SU-DHL-6 (cell line): ENCODE results near the gene NMT2.

Experiments
- H2AFZ ChIP-seq: fragments of 200-600 bp; sonication (generic); 2 replicates; pipeline ENCODE4 v1.6.1; 2014; ENCODE audit warnings: low read depth, mild to moderate bottlenecking, moderate library complexity, mixed read lengths, antibody characterized with exemption, low read length; ENCODE audit not compliant: severe bottlenecking
- H3F3A ChIP-seq: fragments of 200-600 bp; shearing (Covaris generic); 2 replicates; pipeline ENCODE4 v1.6.0; 2016; ENCODE audit warnings: antibody characterized with exemption, mild to moderate bottlenecking; ENCODE audit not compliant: insufficient read depth
- H3K27ac ChIP-seq: fragments of 200-600 bp; sonication (generic); 2 replicates; pipeline ENCODE4 v1.5.1; 2016; ENCODE audit warnings: low read depth, mild to moderate bottlenecking, low read length, moderate library complexity, mixed read lengths
- H3K27me3 ChIP-seq: fragments of 200-600 bp; sonication (generic), shearing (Covaris generic); 2 replicates; pipeline ENCODE4 v1.6.0; 2014; ENCODE audit warnings: mild to moderate bottlenecking, low read length
- H3K36me3 ChIP-seq: fragments of 200-600 bp; sonication (generic); 2 replicates; pipeline ENCODE4 v1.6.1; 2014; ENCODE audit warnings: mild to moderate bottlenecking, low read length, mixed read lengths
- H3K4me2 ChIP-seq: fragments of 300-600, 200-600 bp; shearing (Covaris generic), sonication (generic); 2 replicates; pipeline ENCODE4 v1.6.0; 2014; ENCODE audit warnings: low read length, low read depth, mild to moderate bottlenecking; ENCODE audit not compliant: poor library complexity, severe bottlenecking
- H3K4me3 ChIP-seq: fragments of 200-600 bp; sonication (generic); 2 replicates; pipeline ENCODE4 v1.5.1; 2014; ENCODE audit warnings: antibody characterized with exemption, low read length, mild to moderate bottlenecking, mixed read lengths; ENCODE audit not compliant: insufficient read depth, poor library complexity, severe bottlenecking
- H3K79me2 ChIP-seq: fragments of 200-600 bp; sonication (generic); 2 replicates; pipeline ENCODE4 v1.6.1; 2014; ENCODE audit warnings: mild to moderate bottlenecking, low read length, moderate library complexity; ENCODE audit not compliant: insufficient read depth
- H3K9ac ChIP-seq: fragments of 200-600 bp; sonication (generic); 2 replicates; pipeline ENCODE4 v1.7.0; 2014; ENCODE audit warnings: mild to moderate bottlenecking, low read length
- H3K9me2 ChIP-seq: fragments of 200-600 bp; sonication (generic); replicated peaks from 2 replicates; pipeline ENCODE4 v1.6.1; 2014; ENCODE audit warnings: low read length; ENCODE audit not compliant: insufficient read depth
- H3K9me3 ChIP-seq: fragments of 200-600 bp; sonication (generic); 2 replicates; pipeline ENCODE4 v1.6.1; 2014; ENCODE audit warnings: low read length, mixed read lengths; ENCODE audit not compliant: insufficient read depth
- H4K20me1 ChIP-seq: fragments of 200-600 bp; sonication (generic); 2 replicates; pipeline ENCODE4 v1.6.1; 2014; ENCODE audit warnings: low read depth, mild to moderate bottlenecking, antibody characterized with exemption, low read length, moderate library complexity, mixed read lengths
- CTCF ChIP-seq: fragments of 200-600 bp; sonication (generic); IDR thresholded peaks from one replicate; pipeline ENCODE4 v1.5.1; 2017; ENCODE audit warnings: antibody characterized with exemption, mild to moderate bottlenecking, low read length, moderate library complexity; ENCODE audit not compliant: insufficient read depth, poor library complexity, severe bottlenecking
- EZH2phosphoT487 ChIP-seq: fragments of 200-600 bp; sonication (generic), shearing (Covaris generic); conservative IDR thresholded peaks from 2 replicates; pipeline ENCODE4 v1.6.1; 2018; ENCODE audit warnings: mild to moderate bottlenecking, antibody characterized with exemption, low read length, moderate library complexity, mixed read lengths

NMT2 gene

DNA sequence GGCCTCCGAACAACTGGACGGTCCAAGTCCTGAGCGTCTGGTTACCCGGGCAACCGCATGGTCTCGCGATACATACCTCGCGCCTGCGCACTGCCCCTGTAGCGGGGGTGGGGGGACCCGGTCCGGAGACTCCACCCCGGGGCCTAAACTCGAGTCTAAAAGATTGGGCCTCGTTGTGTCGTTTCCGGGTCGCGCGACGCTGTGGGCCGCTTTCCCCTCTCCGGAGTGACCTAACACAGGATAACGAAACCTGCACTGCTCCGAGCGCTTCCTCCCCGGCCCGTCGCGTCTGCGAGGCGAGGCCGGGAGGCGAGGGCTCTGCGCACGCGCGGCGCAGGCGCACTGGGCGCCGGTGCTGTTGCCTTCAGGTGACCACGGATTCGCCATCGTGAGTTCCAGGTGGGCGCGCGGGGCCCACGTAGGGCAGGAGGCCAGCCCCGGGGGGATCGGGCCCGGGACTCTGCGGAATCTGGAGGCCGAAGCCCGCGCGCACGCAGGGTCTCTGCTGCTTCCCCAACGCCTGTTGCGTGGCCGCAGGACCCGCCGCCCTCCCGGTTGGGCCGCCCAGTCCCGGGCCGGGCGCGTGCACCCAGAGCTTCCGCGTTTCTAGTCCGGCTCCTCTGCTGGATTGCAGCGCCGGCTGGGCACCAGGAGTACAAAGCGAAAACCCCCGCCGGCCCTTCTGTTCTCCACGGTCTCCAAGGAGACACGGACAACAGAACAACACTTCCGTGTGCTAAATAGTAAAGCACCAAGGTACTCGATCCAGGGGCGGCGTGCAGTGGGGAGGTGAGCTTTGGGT lies 71.3 kb downstream of the NMT2 start, which contains the start of gene RPP38:
RPP38 (plus strand) TSS at position 345 of the 802 bp plus-strand sequence. CDS start 5,960 bp downstream, outside the sequence.
- Histone ChIP-seq H4K20me1 (no peaks in the 10 kb centered on the region; the same call in 1 of the 2 replicates), H3F3A (0 out of 2 replicates have a peak, but pooled peaks cover 5% of the 10 kb centered on the region), H3K79me2 (peaks cover 45% of the 10 kb centered on the region), H3K4me2 (peak within 1 kb of the TSS; percentile 80), H3K27me3 (no peaks in the 10 kb centered on the region), H2AFZ (peak within 1 kb of the TSS; percentile 96), H3K4me3 (peak within 1 kb of the TSS; percentile 86), H3K27ac (peak within 1 kb of the TSS; percentile 90), H3K9me3 (no peaks in the 10 kb centered on the region), H3K9me2 (no peaks in the 10 kb centered on the region), H3K36me3 (no peaks in the 10 kb centered on the region), H3K9ac (peak within 1 kb of the TSS; percentile 75)
- TF ChIP-seq CTCF, result no peak
- no peak for TF ChIP-seq EZH2phosphoT487

GRCh38 chr10:15096661-15097010 lies 71.9 kb downstream of the NMT2 start:
- Histone ChIP-seq H3K4me3 (peak overlapping the region; percentile 86), H3K4me2 (peak overlapping the region; percentile 80), H3K9me2 (no peaks in the 10 kb centered on the region), H3K27me3 (no peaks in the 10 kb centered on the region), H3K9ac (peak overlapping the region; percentile 75), H3K79me2 (peaks cover 42% of the 10 kb centered on the region), H3K9me3 (no peaks in the 10 kb centered on the region), H3F3A (0 out of 2 replicates have a peak, but pooled peaks cover 5% of the 10 kb centered on the region), H4K20me1 (no peaks in the 10 kb centered on the region; the same call in 1 of the 2 replicates), H3K27ac (peak overlapping the region; percentile 90), H3K36me3 (no peaks in the 10 kb centered on the region), H2AFZ (peak overlapping the region; percentile 96)
- TF ChIP-seq CTCF (no peak), EZH2phosphoT487 (no peak)

DNA sequence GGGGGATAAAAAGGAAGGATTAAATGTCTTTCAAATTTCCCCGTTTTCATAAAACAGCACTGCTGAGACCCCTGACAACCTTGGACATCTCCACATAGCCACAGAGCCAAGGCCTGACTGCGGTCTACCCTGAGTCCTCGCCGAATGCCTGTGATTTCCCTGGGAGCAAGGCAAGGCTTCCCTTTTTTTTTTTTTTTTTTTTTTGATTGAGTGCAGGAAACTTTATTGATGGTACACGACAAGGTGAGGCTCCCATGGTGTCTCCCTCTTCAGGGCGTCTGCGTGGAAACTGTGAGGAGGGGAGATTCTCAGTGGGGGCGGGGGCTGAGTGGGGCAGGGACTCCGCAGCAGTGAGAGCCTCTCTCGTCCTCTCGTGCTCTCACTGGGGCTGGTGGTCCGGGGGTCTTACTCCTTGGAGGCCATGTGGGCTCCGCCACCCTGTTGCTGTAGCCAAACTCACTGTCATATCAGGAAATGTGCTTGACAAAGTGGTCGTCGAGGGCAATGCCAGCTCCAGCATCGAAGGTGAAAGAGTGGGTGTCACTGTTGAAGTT lies 75.6 kb downstream of the NMT2 start:
- no peaks in the 10 kb centered on the region for H3K36me3 ChIP-seq
- no peak overlapping the region for H3K4me3 ChIP-seq
- no peak overlapping the region for H3K27ac ChIP-seq
- H3K9me3 ChIP-seq, result no peaks in the 10 kb centered on the region
- no peaks in the 10 kb centered on the region for H4K20me1 ChIP-seq
- H3K79me2 ChIP-seq, result peaks cover 5% of the 10 kb centered on the region
- no peaks in the 10 kb centered on the region for H3K27me3 ChIP-seq
- H3K9ac ChIP-seq, result no peak overlapping the region
- H3F3A ChIP-seq, result 0 out of 2 replicates have a peak, but pooled peaks cover 5% of the 10 kb centered on the region
- TF ChIP-seq CTCF, result no peak
- TF ChIP-seq EZH2phosphoT487, result no peak
- no peak overlapping the region for H3K4me2 ChIP-seq
- no peaks in the 10 kb centered on the region for H3K9me2 ChIP-seq
- H2AFZ ChIP-seq, result no peak overlapping the region
